ENCODE results near the gene ADISSP.

The ADISSP gene

DNA sequence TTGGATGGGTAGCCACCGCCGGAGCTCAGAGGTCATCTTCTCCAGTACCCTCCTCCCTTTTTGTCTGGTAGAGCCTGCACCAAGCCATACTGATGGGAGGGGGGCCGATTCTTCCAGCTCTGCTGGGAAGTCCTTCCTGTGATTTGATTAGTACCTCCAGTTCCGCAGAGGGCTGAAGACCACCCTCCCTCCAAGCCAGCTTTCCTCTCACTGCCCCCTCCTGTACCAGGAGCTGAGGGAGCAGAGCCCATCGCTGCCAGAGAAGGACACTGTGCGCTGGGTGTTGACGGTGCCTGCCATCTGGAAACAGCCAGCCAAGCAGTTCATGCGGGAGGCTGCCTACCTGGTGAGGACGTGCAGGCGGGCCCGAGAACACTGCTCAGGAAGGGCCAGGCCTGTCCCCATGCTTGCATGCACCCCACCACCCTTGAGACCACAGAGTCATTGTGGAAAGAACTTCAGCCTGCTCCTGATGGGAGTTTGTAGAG is 21.8 kb downstream of the ADISSP start (continued):
- TF ChIP-seq ZNF416 (tag by site-specific recombination; IDR thresholded peaks at IDR 0.05) (no peak), ZBTB48 (tag by site-specific recombination; IDR thresholded peaks at IDR 0.05) (no peak), SALL2 (tag by site-specific recombination; IDR thresholded peaks at IDR 0.05; ENCODE audit: borderline replicate concordance) (no peak), BCL11A (tag by site-specific recombination; IDR thresholded peaks at IDR 0.05; ENCODE audit: low read depth) (no peak), ZBTB1 (tag by site-specific recombination; IDR thresholded peaks at IDR 0.05) (no peak), MYNN (tag by site-specific recombination; IDR thresholded peaks at IDR 0.05; ENCODE audit: borderline replicate concordance) (no peak)
- TF ChIP-seq, protein P1, sequence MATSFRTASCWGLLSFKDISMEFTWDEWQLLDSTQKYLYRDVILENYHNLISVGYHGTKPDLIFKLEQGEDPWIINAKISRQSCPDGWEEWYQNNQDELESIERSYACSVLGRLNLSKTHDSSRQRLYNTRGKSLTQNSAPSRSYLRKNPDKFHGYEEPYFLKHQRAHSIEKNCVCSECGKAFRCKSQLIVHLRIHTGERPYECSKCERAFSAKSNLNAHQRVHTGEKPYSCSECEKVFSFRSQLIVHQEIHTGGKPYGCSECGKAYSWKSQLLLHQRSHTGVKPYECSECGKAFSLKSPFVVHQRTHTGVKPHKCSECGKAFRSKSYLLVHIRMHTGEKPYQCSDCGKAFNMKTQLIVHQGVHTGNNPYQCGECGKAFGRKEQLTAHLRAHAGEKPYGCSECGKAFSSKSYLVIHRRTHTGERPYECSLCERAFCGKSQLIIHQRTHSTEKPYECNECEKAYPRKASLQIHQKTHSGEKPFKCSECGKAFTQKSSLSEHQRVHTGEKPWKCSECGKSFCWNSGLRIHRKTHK (tag by site-specific recombination; IDR thresholded peaks at IDR 0.05), result no peak

DNA sequence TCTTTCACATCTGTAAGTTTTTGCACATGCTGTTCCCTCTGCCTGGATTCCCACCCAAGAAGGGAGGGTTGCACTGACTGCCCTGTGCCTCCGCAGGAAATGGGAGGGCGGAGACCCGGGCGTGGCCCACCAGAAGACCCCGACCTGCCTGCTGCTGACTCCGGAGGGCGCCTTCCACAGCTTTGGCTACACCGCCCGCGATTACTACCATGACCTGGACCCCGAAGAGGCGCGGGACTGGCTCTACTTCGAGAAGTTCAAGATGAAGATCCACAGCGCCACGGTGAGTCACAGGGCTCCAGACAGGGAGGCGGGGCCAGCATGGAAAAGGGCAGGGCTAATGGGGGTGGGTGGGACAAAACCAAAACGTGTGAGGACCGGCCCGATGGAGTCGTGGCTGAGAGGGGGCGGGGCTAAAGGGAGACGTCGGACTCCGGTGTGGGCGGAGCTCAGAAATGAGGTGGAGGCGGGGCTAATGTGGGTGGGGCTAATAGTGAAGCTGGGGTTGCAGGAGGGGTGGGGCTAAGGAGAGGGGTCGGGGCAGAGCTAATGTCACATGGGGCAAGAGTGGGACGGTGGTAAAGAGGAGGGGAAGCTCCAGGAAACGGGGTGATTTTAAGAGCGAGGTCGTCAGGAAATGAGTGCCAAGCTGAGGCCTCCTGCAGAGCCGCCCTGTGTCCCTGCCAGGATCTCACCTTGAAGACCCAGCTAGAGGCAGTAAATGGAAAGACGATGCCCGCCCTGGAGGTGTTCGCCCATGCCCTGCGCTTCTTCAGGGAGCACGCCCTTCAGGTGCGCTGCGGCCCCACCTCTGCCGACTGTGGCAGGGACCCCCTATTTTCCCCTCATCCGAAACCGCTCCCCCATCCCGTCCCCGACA is 22.5 kb downstream of the ADISSP start:
- peak; percentile 97 for TF ChIP-seq KLF1 (tag by site-specific recombination; IDR thresholded peaks at IDR 0.05)
- peak; percentile 21; the same call in 1 of the 2 replicates for TF ChIP-seq EGR2 (tag by site-specific recombination; IDR thresholded peaks at IDR 0.05; ENCODE audit: low read depth)
- peak; percentile 62 for TF ChIP-seq SP2 (tag by site-specific recombination; IDR thresholded peaks at IDR 0.05)
- no peak for TF ChIP-seq ZNF391 (tag by site-specific recombination; IDR thresholded peaks at IDR 0.05; ENCODE audit: borderline replicate concordance, low read depth)
- TF ChIP-seq GLIS1 (tag by site-specific recombination; IDR thresholded peaks at IDR 0.05), result peak; percentile 24; the same call in 1 of the 2 replicates
- TF ChIP-seq, protein P2, sequence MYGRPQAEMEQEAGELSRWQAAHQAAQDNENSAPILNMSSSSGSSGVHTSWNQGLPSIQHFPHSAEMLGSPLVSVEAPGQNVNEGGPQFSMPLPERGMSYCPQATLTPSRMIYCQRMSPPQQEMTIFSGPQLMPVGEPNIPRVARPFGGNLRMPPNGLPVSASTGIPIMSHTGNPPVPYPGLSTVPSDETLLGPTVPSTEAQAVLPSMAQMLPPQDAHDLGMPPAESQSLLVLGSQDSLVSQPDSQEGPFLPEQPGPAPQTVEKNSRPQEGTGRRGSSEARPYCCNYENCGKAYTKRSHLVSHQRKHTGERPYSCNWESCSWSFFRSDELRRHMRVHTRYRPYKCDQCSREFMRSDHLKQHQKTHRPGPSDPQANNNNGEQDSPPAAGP (tag by site-specific recombination; IDR thresholded peaks at IDR 0.05), result 0 out of 2 replicates have a peak, but pooled peaks have one; percentile 32
- peak; percentile 15; the same call in 1 of the 2 replicates for TF ChIP-seq ZIC2 (tag by site-specific recombination; IDR thresholded peaks at IDR 0.05)
- TF ChIP-seq SP3 (tag by site-specific recombination; IDR thresholded peaks at IDR 0.05), result peak; percentile 74
- TF ChIP-seq, protein P3, sequence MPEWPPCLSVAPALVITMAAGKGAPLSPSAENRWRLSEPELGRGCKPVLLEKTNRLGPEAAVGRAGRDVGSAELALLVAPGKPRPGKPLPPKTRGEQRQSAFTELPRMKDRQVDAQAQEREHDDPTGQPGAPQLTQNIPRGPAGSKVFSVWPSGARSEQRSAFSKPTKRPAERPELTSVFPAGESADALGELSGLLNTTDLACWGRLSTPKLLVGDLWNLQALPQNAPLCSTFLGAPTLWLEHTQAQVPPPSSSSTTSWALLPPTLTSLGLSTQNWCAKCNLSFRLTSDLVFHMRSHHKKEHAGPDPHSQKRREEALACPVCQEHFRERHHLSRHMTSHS (tag by site-specific recombination; IDR thresholded peaks at IDR 0.05), result no peak
- peak; percentile 49; the same call in 1 of the 2 replicates for TF ChIP-seq SP7 (tag by site-specific recombination; IDR thresholded peaks at IDR 0.05)
- peak; percentile 33; the same call in 1 of the 2 replicates for TF ChIP-seq KLF9 (tag by site-specific recombination; IDR thresholded peaks at IDR 0.05; ENCODE audit: low read depth)
- no peak for TF ChIP-seq ZNF433 (tag by site-specific recombination; IDR thresholded peaks at IDR 0.05; ENCODE audit: low read depth)
- Histone ChIP-seq H3K9me3 (ENCODE audit: control insufficient read depth, insufficient read depth, low read depth, low read length) (no peaks in the 10 kb centered on the region), H3K4me3 (ENCODE audit: low read depth, low read length) (no peak overlapping the region), H3K36me3 (ENCODE audit: control insufficient read depth in 2 of 2, insufficient read depth in 1 of 2, low read length in 2 of 2) (no peaks in the 10 kb centered on the region), H3K27ac (ENCODE audit: extremely low read depth, low read depth, low read length) (no peak overlapping the region), H3K4me1 (ENCODE audit: control insufficient read depth, insufficient read depth, low read length) (no peaks in the 10 kb centered on the region)
- ChIA-PET POLR2A (interaction anchor here (0.6 to 3.1 kb wide), 4 partner anchors 10 to 106 kb away, joined by 3 to 19 read pairs (median 3); partner anchors contain the start of genes ADISSP and CDC25B), CTCF (interaction anchor here (0.6 to 2.3 kb wide), 12 partner anchors 8 to 1156 kb away, joined by 3 to 12 read pairs (median 4); partner anchors contain the start of gene SPEF1)
